OCI-LY3 (cell line): Measurements from ENCODE around the gene FKRP.

Experiments used
- EZH2phosphoT487 ChIP-seq: fragments of 200-600 bp; shearing (Covaris generic); IDR thresholded peaks from 2 replicates; pipeline ENCODE4 v1.6.1; 2018; ENCODE audit warnings: antibody characterized with exemption, mixed run types, low read depth
- TF ChIP-seq, protein P1 (sequence below): fragments of 200-600, 300-600 bp; sonication (generic); IDR thresholded peaks from 2 replicates; pipeline ENCODE4 v1.5.1; 2014; ENCODE audit warnings: antibody characterized with exemption, low read length, low read depth

DNA sequence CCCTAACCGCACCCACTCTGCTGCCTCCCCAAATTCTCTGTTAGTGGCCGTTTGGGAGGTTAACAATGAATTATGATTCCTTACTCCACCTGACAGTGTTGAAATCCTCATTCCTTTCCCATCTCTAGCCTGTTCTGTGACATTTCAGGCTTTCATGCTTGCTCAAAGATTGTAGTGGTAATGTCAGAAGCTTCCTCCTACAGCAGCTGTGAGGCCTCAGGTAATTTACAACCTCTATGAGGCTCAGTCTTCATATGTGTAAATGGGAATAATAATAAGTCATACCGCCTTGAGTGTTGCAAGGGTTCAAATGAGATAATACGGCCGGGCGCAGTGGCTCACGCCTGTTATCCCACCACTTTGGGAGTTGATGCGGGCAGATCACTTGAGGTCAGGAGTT is 43.5 kb downstream of the FKRP start:
- TF ChIP-seq, protein P1, sequence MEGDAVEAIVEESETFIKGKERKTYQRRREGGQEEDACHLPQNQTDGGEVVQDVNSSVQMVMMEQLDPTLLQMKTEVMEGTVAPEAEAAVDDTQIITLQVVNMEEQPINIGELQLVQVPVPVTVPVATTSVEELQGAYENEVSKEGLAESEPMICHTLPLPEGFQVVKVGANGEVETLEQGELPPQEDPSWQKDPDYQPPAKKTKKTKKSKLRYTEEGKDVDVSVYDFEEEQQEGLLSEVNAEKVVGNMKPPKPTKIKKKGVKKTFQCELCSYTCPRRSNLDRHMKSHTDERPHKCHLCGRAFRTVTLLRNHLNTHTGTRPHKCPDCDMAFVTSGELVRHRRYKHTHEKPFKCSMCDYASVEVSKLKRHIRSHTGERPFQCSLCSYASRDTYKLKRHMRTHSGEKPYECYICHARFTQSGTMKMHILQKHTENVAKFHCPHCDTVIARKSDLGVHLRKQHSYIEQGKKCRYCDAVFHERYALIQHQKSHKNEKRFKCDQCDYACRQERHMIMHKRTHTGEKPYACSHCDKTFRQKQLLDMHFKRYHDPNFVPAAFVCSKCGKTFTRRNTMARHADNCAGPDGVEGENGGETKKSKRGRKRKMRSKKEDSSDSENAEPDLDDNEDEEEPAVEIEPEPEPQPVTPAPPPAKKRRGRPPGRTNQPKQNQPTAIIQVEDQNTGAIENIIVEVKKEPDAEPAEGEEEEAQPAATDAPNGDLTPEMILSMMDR = no peak
- TF ChIP-seq EZH2phosphoT487 = no peak
